Stomach (tissue), 4 donors: ENCODE measurements around the gene HLA-DQB1.

Experiments
- CTCF ChIP-seq, 7 experiments: fragments of 450-650 bp in 4 of 7; fragments of 200-600 bp in 3 of 7; sonication (generic) in 3 of 7; IDR thresholded peaks; one replicate each; pipeline ENCODE4 v1.5.1; 2016 to 2019; ENCODE audit warnings: antibody characterized with exemption in 7 of 7, control low read depth in 2 of 7, mild to moderate bottlenecking in 1 of 7
- EP300 ChIP-seq: sonication (generic); formaldehyde crosslinking; IDR thresholded peaks from one replicate; pipeline ENCODE4 v1.6.1; 2017; ENCODE audit warnings: antibody characterized with exemption
- POLR2A ChIP-seq, 4 donors: fragments of 450-650 bp; IDR thresholded peaks; one replicate each; pipeline ENCODE4 v1.6.1; 2016; ENCODE audit warnings: antibody characterized with exemption in 4 of 4, control low read depth in 2 of 4, mild to moderate bottlenecking in 1 of 4, moderate library complexity in 1 of 4
- POLR2AphosphoS5 ChIP-seq, 3 donors: sonication (generic); formaldehyde crosslinking; IDR thresholded peaks; one replicate each; pipeline ENCODE4 v1.6.1; 2016; ENCODE audit warnings: antibody characterized with exemption in 3 of 3

GRCh38 chr6:32658268-32658897, 8.1 kb downstream of the HLA-DQB1 start:
- TF ChIP-seq POLR2AphosphoS5 (IDR thresholded peaks at IDR 0.05) (no peak), CTCF (IDR thresholded peaks at IDR 0.05) (no peak), EP300 (no peak), POLR2A (IDR thresholded peaks at IDR 0.05) (no peak)
